ENCODE data around the gene FHOD3. TPM values are rescaled to one million over a fixed set of nuclear protein-coding genes. Genes with fewer than 3 reads are reported as not detected.

The FHOD3 gene
- total and polyA plus RNA-seq, 10 donors: 1.2 to 2.7 (median 1.9) TPM

- Histone ChIP-seq H3K4me1 (no peaks in the 10 kb centered on the region), H3K4me3 (no peak overlapping the region), H3K27ac (no peak overlapping the region), H3K36me3 (no peaks in the 10 kb centered on the region), H3K27me3 (replicated peaks in 1 of 7) (peaks cover 0 to 7% (median 0%) of the 10 kb centered on the region in 7 donors), H3K9me3 (no peaks in the 10 kb centered on the region)
- 87 to 97% (median 90%) methylated on average over 7 of the region's 7 CpGs for WGBS, 5 donors
- no peak for DNase-seq
- intact Hi-C loops (cut with DNase I; ENCODE audit: low total_unique reads): no loop called here
- TF ChIP-seq CTCF (IDR thresholded peaks at IDR 0.05 in 8 of 11, conservative IDR thresholded peaks at IDR 0.05 in 3 of 11): no peak
- no peak for TF ChIP-seq POLR2A (IDR thresholded peaks at IDR 0.05)
- no peak for TF ChIP-seq POLR2AphosphoS5 (IDR thresholded peaks at IDR 0.05)
Observed at GRCh38 chr18:36660311-36660710, 362.8 kb downstream of the FHOD3 start.

GRCh38 chr18:36661999-36662398 lies 364.5 kb downstream of the FHOD3 start:
- 83 to 92% (median 87%) methylated on average over 5 of the region's 5 CpGs for WGBS, 5 donors
- TF ChIP-seq POLR2AphosphoS5 (IDR thresholded peaks at IDR 0.05) (no peak), CTCF (IDR thresholded peaks at IDR 0.05 in 8 of 11, conservative IDR thresholded peaks at IDR 0.05 in 3 of 11) (no peak), POLR2A (IDR thresholded peaks at IDR 0.05) (no peak)
- Histone ChIP-seq H3K9me3 (no peaks in the 10 kb centered on the region), H3K27ac (no peak overlapping the region), H3K27me3 (replicated peaks in 1 of 7) (no peaks in the 10 kb centered on the region), H3K4me1 (no peaks in the 10 kb centered on the region), H3K4me3 (no peak overlapping the region), H3K36me3 (no peaks in the 10 kb centered on the region)
- intact Hi-C loops (cut with DNase I; ENCODE audit: low total_unique reads): no loop called here
- DNase-seq: no peak

GRCh38 chr18:36663312-36663711 lies 365.8 kb downstream of the FHOD3 start:
- no peak overlapping the region for H3K4me3 ChIP-seq
- H3K36me3 ChIP-seq: no peaks in the 10 kb centered on the region
- H3K4me1 ChIP-seq: no peaks in the 10 kb centered on the region
- intact Hi-C loops (cut with DNase I; ENCODE audit: low total_unique reads): no loop called here
- TF ChIP-seq POLR2AphosphoS5 (IDR thresholded peaks at IDR 0.05) (no peak), CTCF (IDR thresholded peaks at IDR 0.05 in 8 of 11, conservative IDR thresholded peaks at IDR 0.05 in 3 of 11) (no peak), POLR2A (IDR thresholded peaks at IDR 0.05) (no peak)
- H3K27ac ChIP-seq: no peak overlapping the region
- WGBS, 5 donors: 70 to 83% (median 77%) methylated on average over 2 of the region's 2 CpGs
- DNase-seq: no peak
- H3K27me3 ChIP-seq (replicated peaks in 1 of 7): no peaks in the 10 kb centered on the region
- H3K9me3 ChIP-seq: no peaks in the 10 kb centered on the region

- Histone ChIP-seq H3K4me3 (no peak overlapping the region), H3K4me1 (no peaks in the 10 kb centered on the region), H3K27me3 (replicated peaks in 1 of 7) (peaks cover 0 to 1% (median 0%) of the 10 kb centered on the region in 7 donors), H3K9me3 (no peaks in the 10 kb centered on the region), H3K27ac (no peak overlapping the region), H3K36me3 (no peaks in the 10 kb centered on the region)
- TF ChIP-seq POLR2A (IDR thresholded peaks at IDR 0.05): no peak
- no peak for TF ChIP-seq POLR2AphosphoS5 (IDR thresholded peaks at IDR 0.05)
- no peak for TF ChIP-seq CTCF (IDR thresholded peaks at IDR 0.05 in 8 of 11, conservative IDR thresholded peaks at IDR 0.05 in 3 of 11)
- no peak for DNase-seq
- intact Hi-C loops (cut with DNase I; ENCODE audit: low total_unique reads): no loop called here
- WGBS, 5 donors: 89 to 100% (median 92%) methylated on average over 1 of the region's 1 CpG
Observed at GRCh38 chr18:36665952-36666351, 368.4 kb downstream of the FHOD3 start.

Measured in spleen (tissue), 11 donors.